Measurements from ENCODE around the gene SIT1.

Gene SIT1

DNA sequence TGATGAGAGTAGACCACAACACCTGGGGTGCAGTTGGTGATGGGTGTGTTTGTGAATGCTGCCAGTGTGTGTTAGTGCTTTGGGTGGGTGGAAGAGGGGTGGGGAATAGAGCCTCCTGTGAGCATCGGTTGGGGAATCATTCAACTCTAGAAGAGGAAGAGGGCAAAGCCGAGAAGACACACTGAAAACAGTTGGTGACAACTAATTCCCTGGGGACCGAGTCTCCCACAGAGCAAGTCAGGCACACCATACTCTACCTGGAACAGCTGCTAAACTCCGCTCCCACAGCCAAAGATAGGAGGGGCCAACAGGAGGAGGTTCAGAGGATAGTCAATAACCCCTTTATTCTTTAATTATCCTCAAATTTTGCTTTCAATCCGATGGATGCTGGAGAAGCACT lies 15.8 kb upstream of the SIT1 start:
- no peak for TF ChIP-seq CTCF (IDR thresholded peaks at IDR 0.05; ENCODE audit: control insufficient read depth, insufficient read depth, low read depth, low read length, missing control alignments)
- no peak for DNase-seq (ENCODE audit: low read depth)
- H3K4me3 ChIP-seq (ENCODE audit: control insufficient read depth, low read depth, low read length), result no peak overlapping the region

DNA sequence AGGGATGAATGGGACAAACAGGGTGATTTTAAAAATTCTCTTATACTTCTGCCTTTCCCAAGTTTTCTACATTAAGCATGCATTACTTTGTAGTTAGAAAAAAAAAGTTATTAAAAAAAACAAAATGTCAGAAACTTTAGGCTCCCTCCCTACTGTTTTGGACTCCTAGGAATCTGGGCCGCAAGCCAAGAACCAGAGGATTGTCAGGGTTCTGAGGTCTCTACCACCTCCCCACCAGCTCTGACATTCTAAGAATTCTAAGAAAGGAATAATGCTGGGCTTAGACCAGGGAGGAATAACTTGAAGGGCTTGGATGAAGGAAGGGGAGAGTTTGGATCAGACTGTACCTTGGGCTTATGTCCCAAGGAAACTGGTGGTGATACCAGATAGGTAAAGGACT lies 15.3 kb upstream of the SIT1 start:
- no peak for TF ChIP-seq CTCF (IDR thresholded peaks at IDR 0.05; ENCODE audit: control insufficient read depth, insufficient read depth, low read depth, low read length, missing control alignments)
- DNase-seq (ENCODE audit: low read depth), result no peak
- H3K4me3 ChIP-seq (ENCODE audit: control insufficient read depth, low read depth, low read length), result no peak overlapping the region

- DNase-seq (ENCODE audit: low read depth), result no peak
Measured at GRCh38 chr9:35665471-35665818, 14.7 kb upstream of the SIT1 start.

DNA sequence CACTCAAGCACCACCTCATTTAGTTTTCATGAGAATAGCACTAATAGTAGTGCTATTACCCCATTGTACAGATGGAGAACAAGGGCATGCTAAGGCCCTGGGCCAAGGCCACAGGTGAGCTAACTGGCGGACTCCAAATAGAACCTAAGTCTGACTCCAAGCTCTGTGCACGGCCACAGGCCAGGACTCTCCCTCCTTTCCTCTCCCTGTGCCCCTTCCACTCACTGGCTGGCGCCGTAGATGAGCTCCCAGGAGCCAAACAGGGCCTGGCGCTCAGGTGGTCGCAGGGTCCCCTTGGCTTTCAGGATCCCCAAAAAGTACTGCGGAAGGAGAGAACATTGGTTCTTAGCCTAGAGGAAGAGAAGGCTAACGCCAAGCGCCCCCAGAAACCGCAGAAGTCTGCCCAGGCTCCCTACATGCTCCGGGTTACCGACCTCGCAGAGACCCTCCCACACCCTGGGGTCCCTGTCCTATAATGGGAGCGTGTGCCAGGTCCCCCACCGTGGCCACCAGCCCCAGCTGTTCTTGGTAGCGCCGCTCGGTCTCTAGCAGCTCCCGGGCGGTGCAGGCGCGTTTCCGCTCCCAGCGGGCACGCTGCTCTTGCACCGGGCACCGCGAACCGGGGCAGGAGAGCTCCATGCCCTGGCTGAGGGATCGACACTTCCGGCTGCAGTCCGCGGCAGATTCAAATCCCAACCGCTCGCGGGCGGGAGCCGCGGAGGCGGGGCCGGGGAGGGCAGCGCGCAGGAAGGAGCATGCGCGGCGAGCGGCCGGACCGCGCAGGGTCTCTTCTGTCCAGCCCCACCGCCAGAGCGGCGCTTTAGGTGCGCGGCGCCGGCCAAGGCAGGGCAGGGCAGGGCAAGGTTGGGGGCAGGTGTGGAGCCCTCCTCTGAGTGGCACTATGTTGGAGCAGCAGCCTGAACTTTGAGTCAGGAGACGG lies 14.1 kb upstream of the SIT1 start, which contains the start of gene ARHGEF39:
TSS of gene ARHGEF39 (minus strand) at position 665 of the 940 bp plus-strand sequence. CDS start at position 639, 26 bp downstream.
- no peak for DNase-seq (ENCODE audit: low read depth)
- TF ChIP-seq CTCF (IDR thresholded peaks at IDR 0.05; ENCODE audit: control insufficient read depth, insufficient read depth, low read depth, low read length, missing control alignments), result peak; percentile 7
- H3K4me3 ChIP-seq (ENCODE audit: control insufficient read depth, low read depth, low read length), result peak within 1 kb of the TSS; percentile 69

More at GRCh38 chr9:35665471-35665818, 14.7 kb upstream of the SIT1 start:
- no peak for TF ChIP-seq CTCF (IDR thresholded peaks at IDR 0.05; ENCODE audit: control insufficient read depth, insufficient read depth, low read depth, low read length, missing control alignments)
- peak overlapping the region; percentile 69 for H3K4me3 ChIP-seq (ENCODE audit: control insufficient read depth, low read depth, low read length)

- no peak overlapping the region for H3K4me3 ChIP-seq (ENCODE audit: control insufficient read depth, low read depth, low read length)
- no peak for DNase-seq (ENCODE audit: low read depth)
- no peak for TF ChIP-seq CTCF (IDR thresholded peaks at IDR 0.05; ENCODE audit: control insufficient read depth, insufficient read depth, low read depth, low read length, missing control alignments)
Measured at GRCh38 chr9:35662437-35662836, 11.7 kb upstream of the SIT1 start.

- no peak for TF ChIP-seq CTCF (IDR thresholded peaks at IDR 0.05; ENCODE audit: control insufficient read depth, insufficient read depth, low read depth, low read length, missing control alignments)
- no peak for DNase-seq (ENCODE audit: low read depth)
- no peak overlapping the region for H3K4me3 ChIP-seq (ENCODE audit: control insufficient read depth, low read depth, low read length)
Measured at GRCh38 chr9:35661756-35662350, 11.1 kb upstream of the SIT1 start.

All from AG09309 (cell line).